HCT116 (cell line): ENCODE results near the gene EGR4. TPM values are rescaled to one million over a fixed set of nuclear protein-coding genes. Genes with fewer than 3 reads are reported as not detected.

Source experiments
- ATAC-seq: fragments of 200-7000 bp; cut with Tn5 transposase; 2 replicates; pipeline ENCODE4 v1.9.1; 2020; ENCODE audit warnings: mild to moderate bottlenecking, moderate library complexity
- BruUV-seq: library from RNA; stranded (reverse); fragments of 400-500 nt; replicated peaks from 2 replicates; lab custom pipeline; 2021; lab: Mats Ljungman, UMichigan
- CTCF ChIA-PET: fragments of 300-600 bp; sonication (Branson Sonifier 250); formaldehyde crosslinking; loops from one replicate; lab custom pipeline; 2021; ENCODE audit warnings: antibody characterized with exemption; lab: Charles Lee
- POLR2A ChIA-PET: fragments of 300-600, 350-600 bp; sonication (Branson Sonifier 250); formaldehyde crosslinking; loops from one replicate; lab custom pipeline; 2021; ENCODE audit warnings: antibody characterized with exemption; lab: Charles Lee
- RAD21 ChIA-PET, 2 experiments: fragments of 300-600 bp; sonication (Branson Sonifier 250); formaldehyde crosslinking; loops; one replicate each; lab custom pipeline; 2023; ENCODE audit warnings: low total read pairs in 2 of 2; ENCODE audit not compliant: uncharacterized antibody in 2 of 2, unreplicated experiment in 2 of 2, low non-redundant PET in 1 of 2; lab: Charles Lee
- DNase-seq: peaks from one replicate; pipeline ENCODE4 v3.0.0-alpha.2; 2010; ENCODE audit warnings: low read depth, low spot score
- H2AFZ ChIP-seq: fragments of 200-600 bp; shearing (Covaris generic), sonication (generic); 2 replicates; pipeline ENCODE4 v1.6.1; 2017; ENCODE audit warnings: low read depth, mixed run types, mixed read lengths, antibody characterized with exemption, low read length; ENCODE audit not compliant: poor library complexity, severe bottlenecking
- H3K27ac ChIP-seq: 2 replicates; pipeline ENCODE4 v1.5.1; 2012; ENCODE audit warnings: low read depth, low read length
- H3K27me3 ChIP-seq: fragments of 200-600 bp; sonication (generic); 2 replicates; pipeline ENCODE4 v1.6.1; 2016; ENCODE audit warnings: mixed run types, low read length, mixed read lengths; ENCODE audit not compliant: insufficient read depth
- H3K36me3 ChIP-seq, 2 experiments: fragments of 200-500 bp in 1 of 2; fragments of 200-600 bp in 1 of 2; sonication (Bioruptor generic) in 1 of 2; sonication (generic) in 1 of 2; 2 replicates each; pipeline versions ENCODE4 v1.5.1 to v1.6.1; 2014 to 2016; ENCODE audit warnings: low read length in 2 of 2, inconsistent platforms in 1 of 2, mixed read lengths in 1 of 2, mixed run types in 1 of 2; ENCODE audit not compliant: insufficient read depth in 2 of 2, control insufficient read depth in 1 of 2
- H3K4me1 ChIP-seq, 2 experiments: fragments of 200-600 bp in 1 of 2; sonication (generic) in 1 of 2; 2 replicates each; pipeline versions ENCODE4 v1.5.1 to v1.6.1; 2012 to 2017; ENCODE audit warnings: low read length in 2 of 2, inconsistent platforms in 1 of 2, mild to moderate bottlenecking in 1 of 2, mixed read lengths in 1 of 2, mixed run types in 1 of 2, moderate library complexity in 1 of 2; ENCODE audit not compliant: insufficient read depth in 2 of 2, control insufficient read depth in 1 of 2
- H3K4me2 ChIP-seq: fragments of 200-600 bp; sonication (generic); 2 replicates; pipeline ENCODE4 v1.6.1; 2017; ENCODE audit warnings: mixed run types, low read length, mixed read lengths
- H3K4me3 ChIP-seq, 2 experiments: fragments of 200-600 bp in 1 of 2; sonication (generic) in 1 of 2; replicated peaks in 1 of 2; 2 replicates each; pipeline ENCODE4 v1.5.1; 2011 to 2016; ENCODE audit warnings: low read length in 2 of 2, control low read depth in 1 of 2, low read depth in 1 of 2, mild to moderate bottlenecking in 1 of 2, mixed read lengths in 1 of 2, mixed run types in 1 of 2
- H3K79me2 ChIP-seq: fragments of 200-600 bp; sonication (generic); 2 replicates; pipeline ENCODE4 v1.6.1; 2017; ENCODE audit warnings: mild to moderate bottlenecking, mixed run types, low read length, moderate library complexity, mixed read lengths; ENCODE audit not compliant: insufficient read depth
- H3K9ac ChIP-seq: fragments of 200-600 bp; sonication (generic); 2 replicates; pipeline ENCODE4 v1.6.1; 2016; ENCODE audit warnings: low read length, mixed read lengths
- H3K9me2 ChIP-seq: fragments of 200-600 bp; sonication (generic), shearing (Covaris generic); 2 replicates; pipeline ENCODE4 v1.6.1; 2017; ENCODE audit warnings: mixed run types, mild to moderate bottlenecking, moderate library complexity; ENCODE audit not compliant: insufficient read depth
- H3K9me3 ChIP-seq, 2 experiments: fragments of 200-500 bp in 1 of 2; fragments of 200-600 bp in 1 of 2; sonication (Bioruptor generic) in 1 of 2; sonication (generic) in 1 of 2; 2 replicates each; pipeline ENCODE4 v1.6.1; 2014 to 2017; ENCODE audit warnings: low read length in 2 of 2, mixed read lengths in 2 of 2, inconsistent platforms in 1 of 2, low read depth in 1 of 2, mild to moderate bottlenecking in 1 of 2, mixed run types in 1 of 2, moderate library complexity in 1 of 2; ENCODE audit not compliant: control insufficient read depth in 1 of 2, insufficient read depth in 1 of 2
- H4K20me1 ChIP-seq: fragments of 200-600 bp; sonication (generic), shearing (Covaris generic); 2 replicates; pipeline ENCODE4 v1.6.1; 2017; ENCODE audit warnings: mixed run types, mild to moderate bottlenecking, moderate library complexity; ENCODE audit not compliant: insufficient read depth
- REST ChIP-seq: IDR thresholded peaks from 2 replicates; pipeline ENCODE4 v1.6.1; 2012; ENCODE audit warnings: low read depth
- SP1 ChIP-seq: IDR thresholded peaks from 2 replicates; pipeline ENCODE4 v1.6.1; 2012; ENCODE audit warnings: low read depth
- YY1 ChIP-seq: IDR thresholded peaks from 2 replicates; pipeline ENCODE4 v1.6.1; 2011; ENCODE audit warnings: low read length, low read depth, moderate library complexity, mild to moderate bottlenecking; ENCODE audit not compliant: insufficient replicate concordance; ENCODE audit errors: extremely low read depth
- intact Hi-C: fragments of 100-400 bp; cut with micrococcal nuclease; formaldehyde crosslinking; loops from 2 replicates; pipeline ENCODE4 v1.10.0; 2022
- total RNA-seq: library from RNA; stranded (reverse); gene quantifications from one replicate; pipeline ENCODE4 v1.2.1, GENCODE V29; 2021; ENCODE audit not compliant: unreplicated experiment

EGR4 gene
- total RNA-seq, 1 experiment from 2014 or later: 0.37 TPM

- TF ChIP-seq YY1 (no peak), REST (no peak)
These were observed 21.1 kb downstream of the EGR4 start (continued) for GRCh38 chr2:73272270-73272669.

- BruUV-seq: TSS peak; percentile 84
- Histone ChIP-seq H3K4me2 (peak overlapping the region; percentile 98), H3K4me1 (peaks cover 8 to 33% of the 10 kb centered on the region in 2 experiments), H3K36me3 (peaks cover 1 to 11% of the 10 kb centered on the region in 2 experiments; a peak in 1 of 4 replicates), H3K27me3 (no peaks in the 10 kb centered on the region), H3K4me3 (peak overlapping the region; percentile 72 to 75), H3K9me2 (no peaks in the 10 kb centered on the region), H3K9me3 (no peaks in the 10 kb centered on the region), H4K20me1 (no peaks in the 10 kb centered on the region), H3K79me2 (peaks cover 37% of the 10 kb centered on the region), H2AFZ (no peak overlapping the region), H3K9ac (peak overlapping the region; percentile 79), H3K27ac (peak overlapping the region; percentile 94)
- no peak for TF ChIP-seq YY1
- 0 out of 2 replicates have a peak, but pooled peaks have one; percentile 16 for TF ChIP-seq SP1
- ChIA-PET RAD21 (interaction anchor here in 1 of 2 experiments (1.7 kb wide), 1 partner anchor 90 kb away, joined by 3 read pairs; no protein-coding TSS in a partner anchor), CTCF (no interaction called here), POLR2A (interaction anchor here (0.8 kb wide), 1 partner anchor 36 kb away, joined by 4 read pairs; the partner anchor contains the start of genes CCT7 and PRADC1)
- intact Hi-C loops: no loop called here
- ATAC-seq (no peak; the same call in 1 of the 2 replicates), DNase-seq (no peak)
These were observed 23.5 kb downstream of the EGR4 start for GRCh38 chr2:73269686-73270465.
